SK-N-SH (cell line): ENCODE data around the gene SLC35E2B. TPM values are rescaled to one million over a fixed set of nuclear protein-coding genes. Genes with fewer than 3 reads are reported as not detected.

Experiments
- CTCF ChIA-PET: fragments of 300-600, 350-600 bp; formaldehyde crosslinking; extraction: SDS; loops from one replicate; lab custom pipeline; 2021; lab: Yijun Ruan, JAX
- POLR2A ChIA-PET: fragments of 350-600 bp; sonication (Branson Sonifier 250); formaldehyde crosslinking; extraction: SDS; loops from one replicate; lab custom pipeline; 2020; ENCODE audit warnings: antibody characterized with exemption, inconsistent platforms; lab: Yijun Ruan, JAX
- DNase-seq: peaks from one replicate; pipeline ENCODE4 v3.0.0; 2012
- H2AFZ ChIP-seq: fragments of 200-600 bp; sonication (generic); 2 replicates; pipeline ENCODE4 v1.8.1; 2016; ENCODE audit warnings: antibody characterized with exemption, mild to moderate bottlenecking, low read depth
- H3F3A ChIP-seq: fragments of 200-600 bp; sonication (generic); replicated peaks from 2 replicates; pipeline ENCODE3; 2016; ENCODE audit warnings: antibody characterized with exemption, mild to moderate bottlenecking; ENCODE audit not compliant: insufficient read depth
- H3K27ac ChIP-seq, 2 experiments: fragments of 200-500 bp in 1 of 2; fragments of 200-600 bp in 1 of 2; sonication (Bioruptor generic) in 1 of 2; sonication (generic), shearing (Covaris generic) in 1 of 2; 2 replicates each; pipeline versions ENCODE4 v1.5.1 to v1.6.1; 2014 to 2016; ENCODE audit warnings: low read depth in 2 of 2, inconsistent platforms in 1 of 2, low read length in 1 of 2, mild to moderate bottlenecking in 1 of 2, mixed read lengths in 1 of 2
- H3K27me3 ChIP-seq: fragments of 200-600 bp; sonication (generic), shearing (Covaris generic); 2 replicates; pipeline ENCODE4 v1.6.1; 2016; ENCODE audit warnings: mixed run types; ENCODE audit not compliant: insufficient read depth
- H3K36me3 ChIP-seq, 2 experiments: fragments of 200-500 bp in 1 of 2; fragments of 200-600 bp in 1 of 2; sonication (Bioruptor generic) in 1 of 2; sonication (generic) in 1 of 2; replicated peaks in 1 of 2; 2 replicates each; pipeline versions ENCODE3 to v1.5.1; 2014 to 2016; ENCODE audit warnings: low read length in 1 of 2, mild to moderate bottlenecking in 1 of 2; ENCODE audit not compliant: insufficient read depth in 2 of 2, control insufficient read depth in 1 of 2
- H3K4me1 ChIP-seq, 2 experiments: fragments of 200-500 bp in 1 of 2; fragments of 200-600 bp in 1 of 2; sonication (Bioruptor generic) in 1 of 2; sonication (generic), shearing (Covaris generic) in 1 of 2; 2 replicates each; pipeline versions ENCODE4 v1.5.1 to v1.6.1; 2014 to 2016; ENCODE audit warnings: low read depth in 1 of 2, low read length in 1 of 2, mixed run types in 1 of 2; ENCODE audit not compliant: insufficient read depth in 2 of 2, control insufficient read depth in 1 of 2
- H3K4me2 ChIP-seq: fragments of 200-600 bp; sonication (generic), shearing (Covaris generic); 2 replicates; pipeline ENCODE4 v1.6.1; 2017; ENCODE audit warnings: mixed run types
- H3K4me3 ChIP-seq, 2 experiments: fragments of 200-500 bp in 1 of 2; fragments of 200-600 bp in 1 of 2; sonication (Bioruptor generic) in 1 of 2; sonication (generic), shearing (Covaris generic) in 1 of 2; 2 replicates each; pipeline versions ENCODE4 v1.5.1 to v1.8.1; 2014 to 2016; ENCODE audit warnings: low read depth in 2 of 2, inconsistent platforms in 1 of 2, low read length in 1 of 2, mild to moderate bottlenecking in 1 of 2, mixed read lengths in 1 of 2, moderate library complexity in 1 of 2
- H3K79me2 ChIP-seq: fragments of 200-600 bp; sonication (generic); 2 replicates; pipeline ENCODE4 v1.8.1; 2017; ENCODE audit warnings: mild to moderate bottlenecking; ENCODE audit not compliant: insufficient read depth
- H3K9ac ChIP-seq: fragments of 200-600 bp; sonication (generic); 2 replicates; pipeline ENCODE4 v1.6.1; 2017; ENCODE audit warnings: mixed run types
- H3K9me2 ChIP-seq: fragments of 200-600 bp; sonication (generic); 2 replicates; pipeline ENCODE4 v1.6.1; 2017; ENCODE audit warnings: mixed run types
- H3K9me3 ChIP-seq: fragments of 200-600 bp; sonication (generic); 2 replicates; pipeline ENCODE4 v1.6.1; 2017; ENCODE audit warnings: mixed run types, mild to moderate bottlenecking, moderate library complexity
- H4K20me1 ChIP-seq: fragments of 200-600 bp; sonication (generic); 2 replicates; pipeline ENCODE4 v1.6.1; 2017; ENCODE audit warnings: mild to moderate bottlenecking, mixed run types; ENCODE audit not compliant: insufficient read depth
- EP300 ChIP-seq, 2 experiments: IDR thresholded peaks; 2 replicates each; pipeline versions ENCODE4 v1.4.0 to v1.6.1; 2012; ENCODE audit warnings: borderline replicate concordance in 1 of 2, low read depth in 1 of 2, low read length in 1 of 2
- FOSL2 ChIP-seq: IDR thresholded peaks from 2 replicates; pipeline ENCODE4 v1.4.0; 2012; ENCODE audit warnings: low read depth, mild to moderate bottlenecking, moderate library complexity, borderline replicate concordance
- FOXJ3 ChIP-seq: sonication (generic); formaldehyde crosslinking; IDR thresholded peaks from 2 replicates; pipeline ENCODE4 v1.5.1; 2020; ENCODE audit warnings: mild to moderate bottlenecking, missing genetic modification reagents
- GABPA ChIP-seq: IDR thresholded peaks from 2 replicates; pipeline ENCODE4 v1.4.0; 2012; ENCODE audit warnings: low read depth, mild to moderate bottlenecking
- JUND ChIP-seq: IDR thresholded peaks from 2 replicates; pipeline ENCODE4 v1.4.0; 2012
- MEF2A ChIP-seq: IDR thresholded peaks from 2 replicates; pipeline ENCODE4 v1.4.0; 2012; ENCODE audit warnings: low read depth, borderline replicate concordance
- MXI1 ChIP-seq: IDR thresholded peaks from 2 replicates; pipeline ENCODE4 v1.6.1; 2012; ENCODE audit warnings: mild to moderate bottlenecking, low read depth, low read length, improper control_type of control experiment
- NFIC ChIP-seq: IDR thresholded peaks from 2 replicates; pipeline ENCODE4 v1.4.0; 2012; ENCODE audit warnings: borderline replicate concordance
- POLR2AphosphoS5 ChIP-seq: IDR thresholded peaks from 2 replicates; pipeline ENCODE4 v1.6.1; 2012; ENCODE audit warnings: low read depth, low read length
- RAD21 ChIP-seq: IDR thresholded peaks from 2 replicates; pipeline ENCODE4 v1.6.1; 2012; ENCODE audit warnings: mild to moderate bottlenecking, low read length
- RCOR1 ChIP-seq: fragments of 150-350 bp; IDR thresholded peaks from 2 replicates; pipeline ENCODE4 v1.6.1; 2017; ENCODE audit warnings: antibody characterized with exemption, low read length
- RFX5 ChIP-seq: IDR thresholded peaks from 2 replicates; pipeline ENCODE4 v1.6.1; 2012; ENCODE audit warnings: mild to moderate bottlenecking, improper control_type of control experiment, low read length
- TAF1 ChIP-seq: IDR thresholded peaks from 2 replicates; pipeline ENCODE4 v1.6.1; 2012; ENCODE audit warnings: low read depth, mild to moderate bottlenecking, low read length, moderate library complexity, borderline replicate concordance
- TCF12 ChIP-seq: IDR thresholded peaks from 2 replicates; pipeline ENCODE4 v1.4.0; 2012
- TEAD4 ChIP-seq: IDR thresholded peaks from 2 replicates; pipeline ENCODE4 v1.4.0; 2012; ENCODE audit warnings: mild to moderate bottlenecking, borderline replicate concordance; ENCODE audit not compliant: insufficient read depth
- WGBS: methylation state at CpG from one replicate; pipeline ENCODE4 v1.1.6; 2017; ENCODE audit warnings: low lambda C conversion rate; 5-methylcytosine and 5-hydroxymethylcytosine counted together
- polyA plus RNA-seq, 3 experiments: library from polyadenylated mRNA; depleted of rRNA; stranded (reverse); fragments of >200 nt; gene quantifications; 2 replicates each; pipeline ENCODE4 v1.2.3, GENCODE V29; 2012
- TF ChIP-seq, protein P1 (sequence below): fragments of 150-350 bp; IDR thresholded peaks from 2 replicates; pipeline ENCODE4 v1.6.1; 2016; ENCODE audit warnings: mild to moderate bottlenecking, low read depth, low read length
- TF ChIP-seq, protein P2 (sequence below): IDR thresholded peaks from 2 replicates; pipeline ENCODE4 v1.4.0; 2012; ENCODE audit warnings: low read depth, borderline replicate concordance
- TF ChIP-seq, protein P3 (sequence below): fragments of 200-600 bp; sonication (generic); IDR thresholded peaks from 2 replicates; pipeline ENCODE4 v1.6.1; 2017; ENCODE audit warnings: antibody characterized with exemption, mild to moderate bottlenecking, moderate library complexity
- TF ChIP-seq, protein P4 (sequence below): IDR thresholded peaks from 2 replicates; pipeline ENCODE4 v1.4.0; 2012; ENCODE audit warnings: low read depth

SLC35E2B gene
- polyA plus RNA-seq, 1 of the 3 experiments (the other 2 are of a cell fraction): 20.5 TPM

DNA sequence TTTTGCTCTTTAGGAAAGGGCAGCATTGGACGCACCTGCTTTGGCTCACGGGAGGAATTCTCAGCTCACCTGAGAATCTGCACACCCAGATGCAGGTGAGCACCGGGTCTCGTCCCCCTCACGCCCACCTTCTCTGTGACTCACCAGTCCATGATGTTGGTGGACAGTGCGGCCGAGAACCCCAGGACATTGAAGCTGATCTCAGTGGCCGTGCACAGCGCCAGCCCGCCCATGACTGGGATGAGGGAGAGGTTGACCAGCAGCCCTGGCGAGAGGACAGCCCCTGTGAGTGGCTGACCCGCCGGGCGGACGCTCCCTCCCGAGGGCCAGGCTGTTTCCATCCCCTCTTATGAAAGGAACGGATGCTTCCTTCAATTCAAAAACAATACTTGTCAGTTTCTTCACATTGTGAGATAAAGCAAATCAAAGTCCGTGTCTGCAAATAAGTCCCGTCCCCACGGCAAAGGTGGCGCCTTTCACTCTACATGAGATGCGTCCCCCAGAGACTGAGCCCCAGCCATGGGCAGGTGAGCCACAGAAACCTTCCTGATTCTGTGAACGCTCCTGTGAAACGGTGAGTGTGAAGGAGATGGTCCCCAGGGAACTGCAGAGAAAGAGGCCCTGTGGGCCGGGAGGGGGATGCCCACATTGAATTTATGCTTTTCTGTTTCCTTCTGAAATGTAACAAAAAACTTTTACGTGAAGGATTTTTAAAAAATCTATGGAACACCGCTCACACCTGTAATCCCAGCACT is 21.1 kb downstream of the SLC35E2B start:
- no peak overlapping the region for H3K27ac ChIP-seq
- no peak overlapping the region for H3K4me3 ChIP-seq
- H3K79me2 ChIP-seq: no peaks in the 10 kb centered on the region
- peak; percentile 17 for DNase-seq
- no peaks in the 10 kb centered on the region for H3K27me3 ChIP-seq
- H3K36me3 ChIP-seq: peaks cover 0 to 27% of the 10 kb centered on the region in 2 experiments
- H3K9me2 ChIP-seq: no peaks in the 10 kb centered on the region
- no peaks in the 10 kb centered on the region for H4K20me1 ChIP-seq
- H3K9ac ChIP-seq: no peak overlapping the region
- H3K9me3 ChIP-seq: no peaks in the 10 kb centered on the region
- POLR2A ChIA-PET: no interaction called here
- no peak overlapping the region for H3K4me2 ChIP-seq
- TF ChIP-seq NFIC (no peak), JUND (no peak), FOSL2 (no peak), GABPA (no peak), FOXJ3 (no peak)
- TF ChIP-seq, all 33 proteins: peak for 0
- H2AFZ ChIP-seq: no peak overlapping the region
- CTCF ChIA-PET: no interaction called here
- 88% methylated on average over 19 of the region's 27 CpGs for WGBS
- no peaks in the 10 kb centered on the region; a peak in 1 of 4 replicates for H3K4me1 ChIP-seq
- H3F3A ChIP-seq: no peaks in the 10 kb centered on the region

DNA sequence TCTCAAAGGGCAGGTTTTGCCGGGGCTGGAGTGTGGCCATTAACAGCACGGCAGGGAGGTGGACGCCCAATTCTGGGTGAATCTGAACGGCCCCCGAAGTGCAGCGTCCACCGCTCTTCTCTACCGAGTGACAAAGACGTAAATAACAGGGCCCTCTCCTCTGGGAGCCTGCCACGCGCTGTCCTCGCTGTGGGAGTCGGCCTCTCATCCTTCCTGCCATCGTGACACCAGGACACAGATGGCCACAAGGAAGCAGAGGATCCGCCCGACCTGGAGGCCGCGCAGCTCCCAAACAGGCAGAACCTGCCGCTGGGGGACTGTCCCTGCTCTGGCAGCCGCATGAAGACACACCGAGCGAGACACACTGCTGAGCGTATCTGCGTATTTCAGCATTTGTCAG is 21.7 kb downstream of the SLC35E2B start:
- no peak for DNase-seq
- WGBS: 95% methylated on average over 21 of the region's 24 CpGs
- Histone ChIP-seq H3F3A (no peaks in the 10 kb centered on the region), H3K27ac (no peak overlapping the region), H3K4me3 (no peak overlapping the region), H4K20me1 (no peaks in the 10 kb centered on the region), H3K36me3 (peaks cover 0 to 34% of the 10 kb centered on the region in 2 experiments), H3K4me2 (no peak overlapping the region), H3K79me2 (no peaks in the 10 kb centered on the region), H3K9me2 (no peaks in the 10 kb centered on the region), H2AFZ (no peak overlapping the region), H3K9ac (no peak overlapping the region), H3K27me3 (no peaks in the 10 kb centered on the region), H3K9me3 (no peaks in the 10 kb centered on the region), H3K4me1 (no peaks in the 10 kb centered on the region; a peak in 1 of 4 replicates)
- ChIA-PET CTCF (no interaction called here), POLR2A (no interaction called here)
- TF ChIP-seq TCF12 (no peak), TAF1 (no peak), RCOR1 (no peak), TEAD4 (no peak), MEF2A (no peak), JUND (no peak), EP300 (IDR thresholded peaks at IDR 0.05; ENCODE audit: borderline replicate concordance in 1 of 2, low read depth in 1 of 2, low read length in 1 of 2) (no peak), MXI1 (no peak), RFX5 (no peak), POLR2AphosphoS5 (no peak), RAD21 (no peak)
- TF ChIP-seq, protein P1, sequence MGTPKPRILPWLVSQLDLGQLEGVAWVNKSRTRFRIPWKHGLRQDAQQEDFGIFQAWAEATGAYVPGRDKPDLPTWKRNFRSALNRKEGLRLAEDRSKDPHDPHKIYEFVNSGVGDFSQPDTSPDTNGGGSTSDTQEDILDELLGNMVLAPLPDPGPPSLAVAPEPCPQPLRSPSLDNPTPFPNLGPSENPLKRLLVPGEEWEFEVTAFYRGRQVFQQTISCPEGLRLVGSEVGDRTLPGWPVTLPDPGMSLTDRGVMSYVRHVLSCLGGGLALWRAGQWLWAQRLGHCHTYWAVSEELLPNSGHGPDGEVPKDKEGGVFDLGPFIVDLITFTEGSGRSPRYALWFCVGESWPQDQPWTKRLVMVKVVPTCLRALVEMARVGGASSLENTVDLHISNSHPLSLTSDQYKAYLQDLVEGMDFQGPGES: no peak
- TF ChIP-seq, protein P2, sequence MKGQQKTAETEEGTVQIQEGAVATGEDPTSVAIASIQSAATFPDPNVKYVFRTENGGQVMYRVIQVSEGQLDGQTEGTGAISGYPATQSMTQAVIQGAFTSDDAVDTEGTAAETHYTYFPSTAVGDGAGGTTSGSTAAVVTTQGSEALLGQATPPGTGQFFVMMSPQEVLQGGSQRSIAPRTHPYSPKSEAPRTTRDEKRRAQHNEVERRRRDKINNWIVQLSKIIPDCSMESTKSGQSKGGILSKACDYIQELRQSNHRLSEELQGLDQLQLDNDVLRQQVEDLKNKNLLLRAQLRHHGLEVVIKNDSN: no peak
- TF ChIP-seq, protein P3, sequence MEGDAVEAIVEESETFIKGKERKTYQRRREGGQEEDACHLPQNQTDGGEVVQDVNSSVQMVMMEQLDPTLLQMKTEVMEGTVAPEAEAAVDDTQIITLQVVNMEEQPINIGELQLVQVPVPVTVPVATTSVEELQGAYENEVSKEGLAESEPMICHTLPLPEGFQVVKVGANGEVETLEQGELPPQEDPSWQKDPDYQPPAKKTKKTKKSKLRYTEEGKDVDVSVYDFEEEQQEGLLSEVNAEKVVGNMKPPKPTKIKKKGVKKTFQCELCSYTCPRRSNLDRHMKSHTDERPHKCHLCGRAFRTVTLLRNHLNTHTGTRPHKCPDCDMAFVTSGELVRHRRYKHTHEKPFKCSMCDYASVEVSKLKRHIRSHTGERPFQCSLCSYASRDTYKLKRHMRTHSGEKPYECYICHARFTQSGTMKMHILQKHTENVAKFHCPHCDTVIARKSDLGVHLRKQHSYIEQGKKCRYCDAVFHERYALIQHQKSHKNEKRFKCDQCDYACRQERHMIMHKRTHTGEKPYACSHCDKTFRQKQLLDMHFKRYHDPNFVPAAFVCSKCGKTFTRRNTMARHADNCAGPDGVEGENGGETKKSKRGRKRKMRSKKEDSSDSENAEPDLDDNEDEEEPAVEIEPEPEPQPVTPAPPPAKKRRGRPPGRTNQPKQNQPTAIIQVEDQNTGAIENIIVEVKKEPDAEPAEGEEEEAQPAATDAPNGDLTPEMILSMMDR: no peak
- TF ChIP-seq, protein P4, sequence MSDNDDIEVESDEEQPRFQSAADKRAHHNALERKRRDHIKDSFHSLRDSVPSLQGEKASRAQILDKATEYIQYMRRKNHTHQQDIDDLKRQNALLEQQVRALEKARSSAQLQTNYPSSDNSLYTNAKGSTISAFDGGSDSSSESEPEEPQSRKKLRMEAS: no peak
